ENCODE results near the gene GRB10. TPM values are rescaled to one million over a fixed set of nuclear protein-coding genes. Genes with fewer than 3 reads are reported as not detected.

The GRB10 gene
- total and polyA plus RNA-seq, 5 donors from 2014 or later: 0.25 to 2.3 TPM; not detected in 3

GRCh38 chr7:50822706-50823105, 40.0 kb upstream of the GRB10 start:
- ATAC-seq (ENCODE audit: low read depth in 2 of 2) (no peak), DNase-seq (no peak)
- no peaks in the 10 kb centered on the region for H3K9me3 ChIP-seq (ENCODE audit: control insufficient read depth in 2 of 2, low read length in 2 of 2)
- no peaks in the 10 kb centered on the region for H3K4me1 ChIP-seq (ENCODE audit: control insufficient read depth, insufficient read depth, low read length, poor library complexity, severe bottlenecking)
- H3K27ac Mint-ChIP-seq: no peak overlapping the region
- H3K36me3 ChIP-seq (ENCODE audit: control insufficient read depth, insufficient read depth, low read length): no peaks in the 10 kb centered on the region
- no peaks in the 10 kb centered on the region for H3K4me1 Mint-ChIP-seq
- H3K4me3 ChIP-seq (ENCODE audit: low read depth, low read length): no peak overlapping the region
- no peak overlapping the region for H3K4me3 Mint-ChIP-seq
- peaks cover 0 to 2% (median 0%) of the 10 kb centered on the region in 7 donors for H3K9me3 Mint-ChIP-seq
- H3K27me3 Mint-ChIP-seq: peaks cover 6% of the 10 kb centered on the region
- H3K36me3 Mint-ChIP-seq: no peaks in the 10 kb centered on the region
- H3K27ac ChIP-seq (ENCODE audit: insufficient read depth, low read length, poor library complexity, severe bottlenecking): no peak overlapping the region
- H3K27me3 ChIP-seq (ENCODE audit: control insufficient read depth, insufficient read depth, low read length): no peaks in the 10 kb centered on the region

DNA sequence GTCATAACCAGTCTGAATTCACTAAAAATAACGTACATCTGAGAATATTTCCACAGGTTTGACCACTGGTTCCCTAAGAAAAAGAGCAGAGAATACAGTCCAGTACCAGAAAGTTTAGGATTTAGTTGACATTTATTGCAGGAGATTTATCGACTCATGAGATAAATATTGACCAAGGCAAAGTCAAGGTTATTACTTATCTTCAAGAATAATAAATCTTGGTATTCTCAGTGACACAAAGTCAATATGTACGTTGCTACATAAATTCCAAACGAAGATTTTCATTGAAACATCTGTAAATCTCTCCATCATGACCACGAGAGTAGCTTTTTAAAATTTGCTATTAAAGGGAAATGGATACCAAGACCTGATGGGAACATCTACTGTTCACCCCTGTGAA, 39.4 kb upstream of the GRB10 start:
- H3K27me3 ChIP-seq (ENCODE audit: control insufficient read depth, insufficient read depth, low read length): no peaks in the 10 kb centered on the region
- H3K9me3 ChIP-seq (ENCODE audit: control insufficient read depth in 2 of 2, low read length in 2 of 2): no peaks in the 10 kb centered on the region
- H3K4me1 Mint-ChIP-seq: no peaks in the 10 kb centered on the region
- H3K27ac ChIP-seq (ENCODE audit: insufficient read depth, low read length, poor library complexity, severe bottlenecking): no peak overlapping the region
- H3K4me3 ChIP-seq (ENCODE audit: low read depth, low read length): no peak overlapping the region
- H3K27ac Mint-ChIP-seq: no peak overlapping the region
- H3K4me3 Mint-ChIP-seq: no peak overlapping the region
- DNase-seq (no peak), ATAC-seq (ENCODE audit: low read depth in 2 of 2) (no peak)
- no peaks in the 10 kb centered on the region for H3K36me3 ChIP-seq (ENCODE audit: control insufficient read depth, insufficient read depth, low read length)
- H3K9me3 Mint-ChIP-seq: peaks cover 0 to 2% (median 0%) of the 10 kb centered on the region in 7 donors
- no peaks in the 10 kb centered on the region for H3K4me1 ChIP-seq (ENCODE audit: control insufficient read depth, insufficient read depth, low read length, poor library complexity, severe bottlenecking)
- H3K36me3 Mint-ChIP-seq: no peaks in the 10 kb centered on the region
- peaks cover 6% of the 10 kb centered on the region for H3K27me3 Mint-ChIP-seq

DNA sequence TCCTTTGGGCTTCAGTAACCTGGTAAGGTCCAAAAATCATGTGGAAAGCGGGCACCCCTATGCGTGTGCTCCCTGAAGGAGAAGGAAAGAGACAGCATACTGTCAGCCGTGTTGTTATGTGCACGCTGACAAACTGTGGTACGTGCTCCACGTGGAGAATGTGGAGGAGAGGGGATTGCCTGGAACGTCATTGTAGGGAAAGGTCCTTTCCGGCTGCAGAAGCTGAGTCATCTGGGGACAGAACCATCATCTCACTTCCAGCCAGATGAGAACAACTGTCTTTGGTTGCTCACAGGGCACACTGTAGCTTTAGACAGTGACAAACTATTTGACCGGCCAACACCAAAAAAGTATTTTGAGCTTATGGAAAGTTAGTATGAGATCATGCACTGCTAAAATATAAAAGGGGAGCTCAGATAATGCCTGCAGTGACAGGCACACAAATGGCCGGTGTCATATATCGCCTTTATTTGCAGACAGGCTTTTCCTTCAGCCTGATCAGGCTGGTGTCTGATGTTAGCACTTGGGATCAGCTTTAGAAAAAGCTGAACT, 38.8 kb upstream of the GRB10 start:
- Mint-ChIP-seq H3K4me1 (no peaks in the 10 kb centered on the region), H3K27me3 (peaks cover 6% of the 10 kb centered on the region), H3K27ac (no peak overlapping the region), H3K36me3 (no peaks in the 10 kb centered on the region), H3K4me3 (no peak overlapping the region), H3K9me3 (peaks cover 0 to 4% (median 2%) of the 10 kb centered on the region in 7 donors)
- H3K4me1 ChIP-seq (ENCODE audit: control insufficient read depth, insufficient read depth, low read length, poor library complexity, severe bottlenecking): no peaks in the 10 kb centered on the region
- ATAC-seq (ENCODE audit: low read depth in 2 of 2): no peak
- H3K36me3 ChIP-seq (ENCODE audit: control insufficient read depth, insufficient read depth, low read length): no peaks in the 10 kb centered on the region
- H3K27me3 ChIP-seq (ENCODE audit: control insufficient read depth, insufficient read depth, low read length): no peaks in the 10 kb centered on the region
- H3K9me3 ChIP-seq (ENCODE audit: control insufficient read depth in 2 of 2, low read length in 2 of 2): peaks cover 0 to 2% of the 10 kb centered on the region in 2 experiments
- no peak for DNase-seq
- no peak overlapping the region for H3K27ac ChIP-seq (ENCODE audit: insufficient read depth, low read length, poor library complexity, severe bottlenecking)
- H3K4me3 ChIP-seq (ENCODE audit: low read depth, low read length): no peak overlapping the region

- peaks cover 0 to 2% of the 10 kb centered on the region in 2 experiments for H3K9me3 ChIP-seq (ENCODE audit: control insufficient read depth in 2 of 2, low read length in 2 of 2)
- H3K27me3 ChIP-seq (ENCODE audit: control insufficient read depth, insufficient read depth, low read length): no peaks in the 10 kb centered on the region
- H3K4me3 ChIP-seq (ENCODE audit: low read depth, low read length): no peak overlapping the region
- H3K9me3 Mint-ChIP-seq: peaks cover 0 to 4% (median 0%) of the 10 kb centered on the region in 7 donors
- H3K27ac Mint-ChIP-seq: no peak overlapping the region
- no peak for ATAC-seq (ENCODE audit: low read depth in 2 of 2)
- H3K36me3 Mint-ChIP-seq: no peaks in the 10 kb centered on the region
- H3K4me1 ChIP-seq (ENCODE audit: control insufficient read depth, insufficient read depth, low read length, poor library complexity, severe bottlenecking): no peaks in the 10 kb centered on the region
- H3K27me3 Mint-ChIP-seq: peaks cover 6% of the 10 kb centered on the region
- H3K4me3 Mint-ChIP-seq: no peak overlapping the region
- H3K36me3 ChIP-seq (ENCODE audit: control insufficient read depth, insufficient read depth, low read length): no peaks in the 10 kb centered on the region
- no peak overlapping the region for H3K27ac ChIP-seq (ENCODE audit: insufficient read depth, low read length, poor library complexity, severe bottlenecking)
- no peak for DNase-seq
- no peaks in the 10 kb centered on the region for H3K4me1 Mint-ChIP-seq
Observed at GRCh38 chr7:50818324-50818723, 35.6 kb upstream of the GRB10 start.

DNA sequence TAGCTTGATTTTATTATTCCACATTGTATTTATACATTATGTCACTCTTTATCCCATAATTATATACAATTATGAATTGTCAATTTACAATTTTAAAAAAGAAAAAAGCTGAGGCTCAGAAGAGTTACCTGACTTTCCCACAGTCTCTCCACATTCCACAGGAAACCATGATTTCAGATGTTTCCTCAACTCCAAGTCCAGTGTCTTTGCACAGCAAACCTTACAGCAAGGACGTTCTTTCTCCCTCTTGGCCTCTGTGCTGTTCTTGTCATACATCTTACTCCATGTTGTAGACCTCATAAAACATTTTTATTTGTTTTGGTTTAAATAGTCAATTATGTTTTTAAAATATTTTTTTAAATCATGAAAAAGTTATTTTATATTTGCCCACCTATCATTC, 34.9 kb upstream of the GRB10 start:
- H3K36me3 Mint-ChIP-seq: no peaks in the 10 kb centered on the region
- H3K4me3 Mint-ChIP-seq: no peak overlapping the region

DNA sequence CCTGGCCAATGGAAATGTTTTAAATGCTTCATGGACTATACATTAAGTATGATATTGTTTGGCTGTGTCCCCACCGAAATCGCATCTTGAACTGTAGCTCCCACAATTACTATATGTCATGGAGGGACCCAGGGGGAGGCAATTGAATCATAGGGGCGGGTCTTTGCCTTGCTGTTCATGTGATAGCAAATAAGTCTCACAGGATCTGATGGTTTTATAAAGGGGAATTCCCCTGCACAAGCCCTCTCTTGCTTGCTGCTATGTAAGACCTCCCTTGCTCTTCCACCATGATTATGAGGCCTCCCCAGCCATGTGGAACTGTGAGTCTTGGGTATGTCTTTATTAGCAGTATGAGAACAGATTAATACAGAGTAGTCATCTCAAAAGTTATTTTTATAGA, 32.4 kb upstream of the GRB10 start:
- Histone ChIP-seq H3K27ac (ENCODE audit: insufficient read depth, low read length, poor library complexity, severe bottlenecking) (no peak overlapping the region), H3K4me3 (ENCODE audit: low read depth, low read length) (no peak overlapping the region), H3K4me1 (ENCODE audit: control insufficient read depth, insufficient read depth, low read length, poor library complexity, severe bottlenecking) (no peaks in the 10 kb centered on the region), H3K27me3 (ENCODE audit: control insufficient read depth, insufficient read depth, low read length) (no peaks in the 10 kb centered on the region), H3K9me3 (ENCODE audit: control insufficient read depth in 2 of 2, low read length in 2 of 2) (peaks cover 0 to 2% of the 10 kb centered on the region in 2 experiments), H3K36me3 (ENCODE audit: control insufficient read depth, insufficient read depth, low read length) (no peaks in the 10 kb centered on the region)
- Mint-ChIP-seq H3K27me3 (peaks cover 6% of the 10 kb centered on the region), H3K9me3 (peaks cover 0 to 6% (median 2%) of the 10 kb centered on the region in 7 donors), H3K4me1 (no peaks in the 10 kb centered on the region), H3K4me3 (no peak overlapping the region), H3K27ac (no peak overlapping the region), H3K36me3 (no peaks in the 10 kb centered on the region)
- no peak for DNase-seq
- ATAC-seq (ENCODE audit: low read depth in 2 of 2): no peak

More for the DNA sequence above, 34.9 kb upstream of the GRB10 start:
- Histone ChIP-seq H3K36me3 (ENCODE audit: control insufficient read depth, insufficient read depth, low read length) (no peaks in the 10 kb centered on the region), H3K27ac (ENCODE audit: insufficient read depth, low read length, poor library complexity, severe bottlenecking) (no peak overlapping the region), H3K9me3 (ENCODE audit: control insufficient read depth in 2 of 2, low read length in 2 of 2) (peaks cover 0 to 2% of the 10 kb centered on the region in 2 experiments), H3K4me3 (ENCODE audit: low read depth, low read length) (no peak overlapping the region), H3K27me3 (ENCODE audit: control insufficient read depth, insufficient read depth, low read length) (no peaks in the 10 kb centered on the region), H3K4me1 (ENCODE audit: control insufficient read depth, insufficient read depth, low read length, poor library complexity, severe bottlenecking) (no peaks in the 10 kb centered on the region)
- Mint-ChIP-seq H3K27me3 (peaks cover 6% of the 10 kb centered on the region), H3K9me3 (peaks cover 0 to 4% (median 2%) of the 10 kb centered on the region in 7 donors), H3K27ac (no peak overlapping the region), H3K4me1 (no peaks in the 10 kb centered on the region)
- DNase-seq (no peak), ATAC-seq (ENCODE audit: low read depth in 2 of 2) (no peak)

- Histone ChIP-seq H3K36me3 (ENCODE audit: control insufficient read depth, insufficient read depth, low read length) (no peaks in the 10 kb centered on the region), H3K27me3 (ENCODE audit: control insufficient read depth, insufficient read depth, low read length) (no peaks in the 10 kb centered on the region), H3K27ac (ENCODE audit: insufficient read depth, low read length, poor library complexity, severe bottlenecking) (no peak overlapping the region), H3K9me3 (ENCODE audit: control insufficient read depth in 2 of 2, low read length in 2 of 2) (peaks cover 0 to 2% of the 10 kb centered on the region in 2 experiments), H3K4me3 (ENCODE audit: low read depth, low read length) (no peak overlapping the region), H3K4me1 (ENCODE audit: control insufficient read depth, insufficient read depth, low read length, poor library complexity, severe bottlenecking) (no peaks in the 10 kb centered on the region)
- DNase-seq (no peak), ATAC-seq (ENCODE audit: low read depth in 2 of 2) (no peak)
- no peaks in the 10 kb centered on the region for H3K36me3 Mint-ChIP-seq
- no peaks in the 10 kb centered on the region for H3K4me1 Mint-ChIP-seq
- H3K27me3 Mint-ChIP-seq: peaks cover 6% of the 10 kb centered on the region
- no peak overlapping the region for H3K4me3 Mint-ChIP-seq
- no peak overlapping the region for H3K27ac Mint-ChIP-seq
- peaks cover 0 to 6% (median 2%) of the 10 kb centered on the region in 7 donors for H3K9me3 Mint-ChIP-seq
Observed at GRCh38 chr7:50814166-50814565, 31.5 kb upstream of the GRB10 start.

DNA sequence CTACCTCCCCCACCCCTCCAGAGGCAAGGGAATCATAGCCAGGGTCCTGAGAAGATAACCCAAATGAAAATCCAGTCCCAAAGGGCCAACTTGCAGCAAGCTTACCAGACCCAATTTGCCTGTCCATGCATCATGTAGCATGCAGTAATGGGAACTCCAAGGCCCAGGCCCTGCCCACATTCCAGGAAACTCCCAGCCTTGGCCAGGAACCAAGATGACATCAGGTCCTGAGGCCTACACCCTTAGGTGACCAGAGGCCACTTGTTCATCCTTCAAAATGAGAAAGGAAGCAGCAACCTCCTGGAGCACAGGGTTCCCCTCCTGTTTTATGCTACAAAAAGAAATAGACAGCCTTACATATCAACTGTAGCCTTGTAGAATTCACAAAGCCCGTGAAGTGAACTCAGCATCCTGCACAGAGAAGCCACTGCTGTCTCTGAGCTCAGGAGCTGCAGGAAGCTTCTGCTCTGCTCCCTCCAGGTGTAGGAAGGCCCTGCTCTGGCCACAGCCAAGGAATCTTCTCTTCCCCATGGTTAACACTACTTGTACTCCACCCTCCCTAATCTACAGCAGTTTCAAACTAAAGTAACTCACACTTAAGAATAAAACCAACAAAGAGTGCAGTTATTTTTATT, 30.3 kb upstream of the GRB10 start:
- H3K9me3 Mint-ChIP-seq: peaks cover 0 to 6% (median 2%) of the 10 kb centered on the region in 7 donors
- no peak overlapping the region for H3K4me3 ChIP-seq (ENCODE audit: low read depth, low read length)
- H3K27ac Mint-ChIP-seq: no peak overlapping the region
- H3K27me3 Mint-ChIP-seq: no peaks in the 10 kb centered on the region
- no peak overlapping the region for H3K27ac ChIP-seq (ENCODE audit: insufficient read depth, low read length, poor library complexity, severe bottlenecking)
- no peaks in the 10 kb centered on the region for H3K27me3 ChIP-seq (ENCODE audit: control insufficient read depth, insufficient read depth, low read length)
- H3K9me3 ChIP-seq (ENCODE audit: control insufficient read depth in 2 of 2, low read length in 2 of 2): peaks cover 0 to 2% of the 10 kb centered on the region in 2 experiments
- H3K36me3 Mint-ChIP-seq: no peaks in the 10 kb centered on the region
- H3K4me3 Mint-ChIP-seq: no peak overlapping the region
- DNase-seq (no peak), ATAC-seq (ENCODE audit: low read depth in 2 of 2) (no peak)
- no peaks in the 10 kb centered on the region for H3K36me3 ChIP-seq (ENCODE audit: control insufficient read depth, insufficient read depth, low read length)
- H3K4me1 Mint-ChIP-seq: no peaks in the 10 kb centered on the region
- H3K4me1 ChIP-seq (ENCODE audit: control insufficient read depth, insufficient read depth, low read length, poor library complexity, severe bottlenecking): no peaks in the 10 kb centered on the region
